ENCODE results near the gene ARID1B. TPM values are rescaled to one million over a fixed set of nuclear protein-coding genes. Genes with fewer than 3 reads are reported as not detected.

The ARID1B gene
- total and polyA plus RNA-seq, 9 of the 15 experiments (the other 6 are each of a cell fraction or from before 2014, with no cell fraction given), result 12.5 to 50.5 (median 25.8) TPM

DNA sequence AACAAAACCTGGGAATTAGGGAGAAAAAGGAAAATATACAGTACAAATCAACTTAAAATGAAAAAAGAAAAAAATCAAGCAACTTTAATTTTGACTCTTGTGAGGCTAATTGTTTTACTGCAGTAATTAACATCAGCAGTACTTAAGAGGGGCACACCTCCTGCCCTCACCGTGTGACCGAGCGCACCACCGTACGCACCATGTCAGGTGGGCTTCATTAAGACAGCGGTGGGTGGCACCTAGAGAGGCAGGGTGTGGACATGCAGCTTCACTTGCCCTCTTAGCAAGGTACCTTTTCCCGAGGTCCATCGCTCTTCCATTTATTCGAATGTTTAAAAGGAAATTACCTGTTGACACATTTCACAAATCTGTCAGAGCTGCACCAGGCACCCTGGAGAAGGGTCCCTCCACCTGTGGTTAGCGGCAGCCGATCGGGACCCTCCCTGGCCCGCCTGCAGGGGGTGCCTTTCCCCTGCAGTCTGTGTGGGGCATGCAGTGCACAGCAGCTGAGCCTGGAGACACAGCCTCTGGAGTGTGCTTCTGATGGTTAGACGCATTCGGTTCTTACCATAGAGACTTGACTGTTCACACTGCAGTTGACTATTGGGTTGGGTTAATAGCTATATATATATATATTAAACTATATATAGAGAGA lies 362.0 kb downstream of the ARID1B start:
- H3K79me2 ChIP-seq (ENCODE audit: control insufficient read depth, insufficient read depth, low read length), result no peaks in the 10 kb centered on the region
- ChIA-PET CTCF (ENCODE audit: low intra/inter-chr PET ratio) (interaction anchor here (0.7 to 1.7 kb wide), 2 partner anchors 45 to 105 kb away, joined by 3 to 5 read pairs; no protein-coding TSS in a partner anchor), POLR2A (interaction anchor here (0.6 to 2.1 kb wide), 4 partner anchors 10 to 361 kb away, joined by 3 to 7 read pairs (median 4); no protein-coding TSS in a partner anchor)
- intact Hi-C loops (cut with micrococcal nuclease) (loop anchor here (2.0 kb wide), 1 partner anchor 136 kb away; no protein-coding TSS in a partner anchor), in situ Hi-C loops (cut with MboI) (no loop called here)
- no peak overlapping the region for H3K27ac ChIP-seq (ENCODE audit: extremely low read depth, low read depth, low read length)
- WGBS (ENCODE audit: insufficient coverage, low coverage, missing lambda C conversion rate), result 82% methylated on average over 15 of the region's 15 CpGs
- H3K4me1 ChIP-seq (replicated peaks in 1 of 2; ENCODE audit: control insufficient read depth in 2 of 2, insufficient read depth in 2 of 2, low read length in 2 of 2), result peaks cover 0 to 3% of the 10 kb centered on the region in 2 experiments; a peak in 3 of 5 replicates
- no peaks in the 10 kb centered on the region for H3K9me1 ChIP-seq (ENCODE audit: control insufficient read depth, insufficient read depth, low read length)
- no TSS peak for BruUV-seq (replicated peaks)
- no peaks in the 10 kb centered on the region for H3K27me3 ChIP-seq (ENCODE audit: control insufficient read depth in 2 of 2, insufficient read depth in 2 of 2, low read length in 2 of 2)
- H3K9me3 ChIP-seq (replicated peaks; ENCODE audit: control insufficient read depth, insufficient read depth, low read depth, low read length), result no peaks in the 10 kb centered on the region
- H3K4me2 ChIP-seq (ENCODE audit: insufficient read depth, low read length), result no peak overlapping the region
- peak; percentile 90 for ATAC-seq
- no peak for FAIRE-seq
- no peaks in the 10 kb centered on the region for H4K20me1 ChIP-seq (replicated peaks; ENCODE audit: control insufficient read depth, insufficient read depth, low read length)
- DNase-seq (ENCODE audit: extremely low read depth in 1 of 4, low spot score in 3 of 4), result peak in 3 of 4 experiments; percentile 33 to 54 (median 41)
- H3K36me3 ChIP-seq (ENCODE audit: control insufficient read depth, insufficient read depth, low read length), result peaks cover 16% of the 10 kb centered on the region
- no peak overlapping the region for H2AFZ ChIP-seq (ENCODE audit: low read depth, low read length)
- H3K9ac ChIP-seq (ENCODE audit: insufficient read depth in 1 of 2, low read depth in 2 of 2, low read length in 2 of 2), result no peak overlapping the region
- no peak overlapping the region for H3K4me3 ChIP-seq
- TF ChIP-seq ZBTB7A (IDR thresholded peaks at IDR 0.05; ENCODE audit: borderline replicate concordance, control insufficient read depth, low read depth, low read length) (peak; percentile 57; the same call in 1 of the 2 replicates), HOXB6 (CRISPR knock-in tag; IDR thresholded peaks at IDR 0.05; ENCODE audit: borderline replicate concordance) (no peak), ZC3H11A (IDR thresholded peaks at IDR 0.05; ENCODE audit: low read depth, low read length) (no peak), SMC3 (conservative IDR thresholded peaks at IDR 0.05; ENCODE audit: insufficient read depth, low read depth, low read length) (0 out of 2 replicates have a peak, but pooled peaks have one; percentile 22), E2F3 (CRISPR knock-in tag; IDR thresholded peaks at IDR 0.05) (no peak), DACH1 (IDR thresholded peaks at IDR 0.05; ENCODE audit: partially characterized antibody) (no peak)
- TF ChIP-seq, protein P1, sequence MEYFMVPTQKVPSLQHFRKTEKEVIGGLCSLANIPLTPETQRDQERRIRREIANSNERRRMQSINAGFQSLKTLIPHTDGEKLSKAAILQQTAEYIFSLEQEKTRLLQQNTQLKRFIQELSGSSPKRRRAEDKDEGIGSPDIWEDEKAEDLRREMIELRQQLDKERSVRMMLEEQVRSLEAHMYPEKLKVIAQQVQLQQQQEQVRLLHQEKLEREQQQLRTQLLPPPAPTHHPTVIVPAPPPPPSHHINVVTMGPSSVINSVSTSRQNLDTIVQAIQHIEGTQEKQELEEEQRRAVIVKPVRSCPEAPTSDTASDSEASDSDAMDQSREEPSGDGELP (CRISPR knock-in tag; IDR thresholded peaks at IDR 0.05; ENCODE audit: borderline replicate concordance), result peak; percentile 27; the same call in 1 of the 2 replicates
- TF ChIP-seq, protein P2, sequence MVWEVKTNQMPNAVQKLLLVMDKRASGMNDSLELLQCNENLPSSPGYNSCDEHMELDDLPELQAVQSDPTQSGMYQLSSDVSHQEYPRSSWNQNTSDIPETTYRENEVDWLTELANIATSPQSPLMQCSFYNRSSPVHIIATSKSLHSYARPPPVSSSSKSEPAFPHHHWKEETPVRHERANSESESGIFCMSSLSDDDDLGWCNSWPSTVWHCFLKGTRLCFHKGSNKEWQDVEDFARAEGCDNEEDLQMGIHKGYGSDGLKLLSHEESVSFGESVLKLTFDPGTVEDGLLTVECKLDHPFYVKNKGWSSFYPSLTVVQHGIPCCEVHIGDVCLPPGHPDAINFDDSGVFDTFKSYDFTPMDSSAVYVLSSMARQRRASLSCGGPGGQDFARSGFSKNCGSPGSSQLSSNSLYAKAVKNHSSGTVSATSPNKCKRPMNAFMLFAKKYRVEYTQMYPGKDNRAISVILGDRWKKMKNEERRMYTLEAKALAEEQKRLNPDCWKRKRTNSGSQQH (CRISPR knock-in tag; IDR thresholded peaks at IDR 0.05), result no peak
- TF ChIP-seq, protein P3, sequence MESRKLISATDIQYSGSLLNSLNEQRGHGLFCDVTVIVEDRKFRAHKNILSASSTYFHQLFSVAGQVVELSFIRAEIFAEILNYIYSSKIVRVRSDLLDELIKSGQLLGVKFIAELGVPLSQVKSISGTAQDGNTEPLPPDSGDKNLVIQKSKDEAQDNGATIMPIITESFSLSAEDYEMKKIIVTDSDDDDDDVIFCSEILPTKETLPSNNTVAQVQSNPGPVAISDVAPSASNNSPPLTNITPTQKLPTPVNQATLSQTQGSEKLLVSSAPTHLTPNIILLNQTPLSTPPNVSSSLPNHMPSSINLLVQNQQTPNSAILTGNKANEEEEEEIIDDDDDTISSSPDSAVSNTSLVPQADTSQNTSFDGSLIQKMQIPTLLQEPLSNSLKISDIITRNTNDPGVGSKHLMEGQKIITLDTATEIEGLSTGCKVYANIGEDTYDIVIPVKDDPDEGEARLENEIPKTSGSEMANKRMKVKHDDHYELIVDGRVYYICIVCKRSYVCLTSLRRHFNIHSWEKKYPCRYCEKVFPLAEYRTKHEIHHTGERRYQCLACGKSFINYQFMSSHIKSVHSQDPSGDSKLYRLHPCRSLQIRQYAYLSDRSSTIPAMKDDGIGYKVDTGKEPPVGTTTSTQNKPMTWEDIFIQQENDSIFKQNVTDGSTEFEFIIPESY (CRISPR knock-in tag; IDR thresholded peaks at IDR 0.05), result peak; percentile 36; the same call in 1 of the 2 replicates
